ENCODE data around the gene EXOC6B. TPM values are rescaled to one million over a fixed set of nuclear protein-coding genes. Genes with fewer than 3 reads are reported as not detected.
A peak's percentile ranks its signal among the peaks of the same experiment; 100 is the strongest.
"Not testable (repeated sequence)": the region's sequence is repeated elsewhere in the genome, so short reads cannot be mapped to it uniquely, and the experiment has no call there.

Gene EXOC6B
- total and polyA plus RNA-seq, 8 donors, result 3.4 to 57.2 (median 27.1) TPM

GRCh38 chr2:72555943-72556342, 269.9 kb downstream of the EXOC6B start:
- 83 to 97% (median 92%) methylated on average over 1 of the region's 1 CpG for WGBS, 5 donors
- Histone ChIP-seq H3K27me3 (no peaks in the 10 kb centered on the region), H3K4me1 (peaks cover 0 to 4% (median 0%) of the 10 kb centered on the region in 4 donors), H3K4me3 (no peak overlapping the region), H3K9me3 (peaks cover 0 to 9% (median 8%) of the 10 kb centered on the region in 4 donors), H3K36me3 (peaks cover 0 to 11% (median 8%) of the 10 kb centered on the region in 4 donors), H3K27ac (no peak overlapping the region)
- intact Hi-C loops (cut with DNase I; ENCODE audit: low total_unique reads), result no loop called here
- no peak for TF ChIP-seq POLR2A (IDR thresholded peaks at IDR 0.05)
- no peak for DNase-seq

DNA sequence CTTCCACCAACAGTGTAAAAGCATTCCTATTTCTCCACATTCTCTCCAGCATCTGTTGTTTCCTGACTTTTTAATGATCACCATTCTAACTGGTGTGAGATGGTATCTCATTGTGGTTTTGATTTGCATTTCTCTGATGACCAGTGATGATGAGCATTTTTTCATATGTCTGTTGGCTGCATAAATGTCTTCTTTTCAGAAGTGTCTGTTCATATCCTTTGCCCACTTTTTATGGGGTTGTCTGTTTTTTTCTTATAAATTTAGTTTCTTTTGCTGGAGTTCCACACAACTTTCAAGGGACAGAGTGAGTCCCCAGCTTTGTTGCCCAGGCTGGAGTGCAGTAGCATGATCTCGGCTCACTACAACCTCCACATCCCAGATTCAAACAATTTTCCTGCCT, 270.5 kb downstream of the EXOC6B start:
- H3K27ac ChIP-seq; H3K4me1 ChIP-seq; DNase-seq; H3K27me3 ChIP-seq; H3K4me3 ChIP-seq; H3K9me3 ChIP-seq; intact Hi-C loops (cut with DNase I; ENCODE audit: low total_unique reads): not testable (repeated sequence)
- WGBS, 5 donors, result 92 to 100% (median 100%) methylated on average over 1 of the region's 1 CpG
- peaks cover 0 to 11% (median 8%) of the 10 kb centered on the region in 4 donors for H3K36me3 ChIP-seq

DNA sequence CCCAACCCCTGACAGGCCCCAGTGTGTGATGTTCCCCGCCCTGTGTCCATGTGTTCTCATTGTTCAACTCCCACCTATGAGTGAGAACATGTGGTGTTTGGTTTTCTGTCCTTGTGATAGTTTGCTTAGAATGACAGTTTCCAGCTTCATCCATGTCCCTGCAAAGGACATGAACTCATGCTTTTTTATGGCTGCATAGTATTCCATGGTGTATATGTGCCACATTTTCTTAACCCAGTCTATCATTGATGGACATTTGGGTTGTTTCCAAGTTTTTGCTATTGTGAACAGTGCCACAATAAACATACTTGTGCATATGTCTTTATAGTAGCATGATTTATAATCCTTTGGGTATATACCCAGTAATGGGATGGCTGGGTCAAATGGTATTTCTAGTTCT, 270.9 kb downstream of the EXOC6B start:
- H3K4me1 ChIP-seq; intact Hi-C loops (cut with DNase I; ENCODE audit: low total_unique reads); H3K27ac ChIP-seq; DNase-seq; H3K27me3 ChIP-seq; H3K9me3 ChIP-seq; H3K4me3 ChIP-seq: not testable (repeated sequence)
- 90 to 100% (median 93%) methylated on average over 1 of the region's 1 CpG for WGBS, 5 donors
- peaks cover 0 to 11% (median 8%) of the 10 kb centered on the region in 4 donors for H3K36me3 ChIP-seq

DNA sequence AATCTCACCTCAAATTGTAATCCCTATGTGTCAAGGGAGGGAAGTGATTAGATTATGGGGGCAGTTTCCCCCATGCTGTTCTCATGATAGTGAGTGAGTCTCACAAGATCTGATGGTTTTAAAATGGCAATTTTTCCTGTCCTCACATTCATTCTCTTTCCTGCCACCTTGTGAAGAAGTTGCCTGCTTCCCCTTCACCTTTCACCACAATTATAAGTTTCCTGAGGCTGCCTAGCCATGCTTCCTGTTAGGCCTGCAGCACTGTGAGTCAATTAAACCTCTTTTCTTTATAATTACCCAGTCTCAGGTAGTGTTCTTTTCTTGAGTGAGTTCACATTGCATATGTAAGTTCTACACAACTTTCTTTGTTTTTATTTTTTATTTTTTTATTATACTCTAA, 271.5 kb downstream of the EXOC6B start:
- H3K4me3 ChIP-seq, result no peak overlapping the region
- TF ChIP-seq EP300 (IDR thresholded peaks at IDR 0.05), result no peak
- TF ChIP-seq CTCF (IDR thresholded peaks at IDR 0.05), result no peak
- TF ChIP-seq POLR2A (IDR thresholded peaks at IDR 0.05), result no peak
- no peak for TF ChIP-seq POLR2AphosphoS5 (IDR thresholded peaks at IDR 0.05)
- H3K36me3 ChIP-seq, result peaks cover 0 to 11% (median 8%) of the 10 kb centered on the region in 4 donors
- peaks cover 0 to 9% (median 8%) of the 10 kb centered on the region in 4 donors for H3K9me3 ChIP-seq
- peaks cover 0 to 4% (median 0%) of the 10 kb centered on the region in 4 donors for H3K4me1 ChIP-seq
- intact Hi-C loops (cut with DNase I; ENCODE audit: low total_unique reads), result no loop called here
- H3K27ac ChIP-seq, result no peak overlapping the region
- H3K27me3 ChIP-seq, result no peaks in the 10 kb centered on the region
- DNase-seq, result no peak

- intact Hi-C loops (cut with DNase I; ENCODE audit: low total_unique reads), result no loop called here
- Histone ChIP-seq H3K27ac (no peak overlapping the region), H3K4me1 (peaks cover 0 to 6% (median 2%) of the 10 kb centered on the region in 4 donors), H3K9me3 (no peaks in the 10 kb centered on the region), H3K36me3 (no peaks in the 10 kb centered on the region), H3K27me3 (no peaks in the 10 kb centered on the region), H3K4me3 (no peak overlapping the region)
- DNase-seq, result peak in 1 of 2 donors; percentile 23
- WGBS, 5 donors, result 51 to 57% (median 55%) methylated on average over 5 of the region's 5 CpGs
- no peak for TF ChIP-seq POLR2A (IDR thresholded peaks at IDR 0.05)
- no peak for TF ChIP-seq CTCF (IDR thresholded peaks at IDR 0.05)
- TF ChIP-seq EP300 (IDR thresholded peaks at IDR 0.05), result no peak
- TF ChIP-seq POLR2AphosphoS5 (IDR thresholded peaks at IDR 0.05), result no peak
These were observed 277.6 kb downstream of the EXOC6B start for GRCh38 chr2:72548081-72548764.

DNA sequence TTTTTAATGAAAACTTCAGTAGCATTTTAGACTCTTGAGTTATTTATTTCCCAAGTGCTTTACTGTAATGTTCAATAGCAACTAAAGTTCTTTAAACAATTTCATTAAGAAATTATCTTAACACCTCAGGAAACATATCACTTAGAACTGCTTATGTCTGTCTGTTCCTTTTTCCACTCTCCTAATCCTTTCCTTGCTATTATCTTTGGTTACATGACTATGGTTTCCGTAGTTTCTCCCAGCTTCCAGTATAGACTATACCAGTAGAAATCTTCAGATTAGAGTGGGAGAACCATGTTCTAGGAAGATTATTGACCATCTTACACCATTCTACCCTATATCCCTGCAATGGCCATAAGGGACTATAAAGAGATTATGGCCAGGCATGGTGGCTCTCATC, 280.0 kb downstream of the EXOC6B start:
- no peak for DNase-seq
- H3K4me3 ChIP-seq, result no peak overlapping the region
- H3K9me3 ChIP-seq, result no peaks in the 10 kb centered on the region
- H3K27ac ChIP-seq, result no peak overlapping the region
- H3K4me1 ChIP-seq, result peaks cover 0 to 6% (median 0%) of the 10 kb centered on the region in 4 donors
- no peaks in the 10 kb centered on the region for H3K27me3 ChIP-seq
- no peak for TF ChIP-seq EP300 (IDR thresholded peaks at IDR 0.05)
- no peak for TF ChIP-seq CTCF (IDR thresholded peaks at IDR 0.05)
- no peak for TF ChIP-seq POLR2AphosphoS5 (IDR thresholded peaks at IDR 0.05)
- TF ChIP-seq POLR2A (IDR thresholded peaks at IDR 0.05), result no peak
- 95 to 100% (median 96%) methylated on average over 1 of the region's 1 CpG for WGBS, 5 donors
- intact Hi-C loops (cut with DNase I; ENCODE audit: low total_unique reads), result no loop called here
- no peaks in the 10 kb centered on the region for H3K36me3 ChIP-seq

All from stomach (tissue), 9 donors.